WTC11 (cell line): ENCODE results near the gene ISG20. TPM values are rescaled to one million over a fixed set of nuclear protein-coding genes. Genes with fewer than 3 reads are reported as not detected.
A peak's percentile ranks its signal among the peaks of the same experiment; 100 is the strongest.

Experiments used
- ATAC-seq: fragments of 200-7000 bp; cut with Tn5 transposase; 2 replicates; pipeline ENCODE4 v1.10.0; 2021; ENCODE audit warnings: mild to moderate bottlenecking, moderate library complexity
- CTCF ChIA-PET: fragments of 300-600 bp; sonication (Branson Sonifier 250); formaldehyde crosslinking; loops from one replicate; lab custom pipeline; 2021; ENCODE audit warnings: antibody characterized with exemption; lab: Charles Lee
- POLR2A ChIA-PET: fragments of 350-600 bp; sonication (Branson Sonifier 250); formaldehyde crosslinking; loops from one replicate; lab custom pipeline; 2021; ENCODE audit warnings: antibody characterized with exemption; lab: Charles Lee
- DNase-seq: peaks from one replicate; pipeline ENCODE4 v3.0.0; 2021; ENCODE audit warnings: low spot score
- H3K27ac Mint-ChIP-seq: 2 replicates; pipeline ENCODE4 v1.8.0; 2021; ENCODE audit warnings: mixed read lengths
- H3K27me3 Mint-ChIP-seq: 2 replicates; pipeline ENCODE4 v1.8.0; 2021; ENCODE audit warnings: low read depth, mild to moderate bottlenecking, moderate library complexity, mixed read lengths
- H3K36me3 Mint-ChIP-seq: 2 replicates; pipeline ENCODE4 v1.8.0; 2021; ENCODE audit warnings: mixed read lengths
- H3K4me1 Mint-ChIP-seq: 2 replicates; pipeline ENCODE4 v1.8.0; 2022; ENCODE audit warnings: mixed read lengths
- H3K4me3 Mint-ChIP-seq: 2 replicates; pipeline ENCODE4 v1.8.0; 2021; ENCODE audit warnings: mild to moderate bottlenecking, moderate library complexity, mixed read lengths
- H3K9me3 Mint-ChIP-seq: 2 replicates; pipeline ENCODE4 v1.8.0; 2021; ENCODE audit warnings: mixed read lengths
- CREB1 ChIP-seq: sonication (generic); formaldehyde crosslinking; IDR thresholded peaks from 2 replicates; pipeline ENCODE4 v1.8.0; 2023; ENCODE audit warnings: mild to moderate bottlenecking, missing genetic modification reagents
- EMX1 ChIP-seq: fragments of 250-450 bp; sonication (Bioruptor Pico); IDR thresholded peaks from 2 replicates; pipeline ENCODE4 v1.8.0; 2021; ENCODE audit warnings: mild to moderate bottlenecking
- HMGA2 ChIP-seq: fragments of 250-450 bp; sonication (Bioruptor Pico); IDR thresholded peaks from 2 replicates; pipeline ENCODE4 v1.4.0; 2021; ENCODE audit warnings: mild to moderate bottlenecking, moderate library complexity
- JUN ChIP-seq: sonication (generic); formaldehyde crosslinking; IDR thresholded peaks from 2 replicates; pipeline ENCODE4 v1.8.0; 2023; ENCODE audit warnings: mild to moderate bottlenecking, missing genetic modification reagents
- NR3C1 ChIP-seq: sonication (generic); formaldehyde crosslinking; conservative IDR thresholded peaks from 2 replicates; pipeline ENCODE4 v1.8.1; 2023; ENCODE audit warnings: low read depth, mild to moderate bottlenecking, missing genetic modification reagents
- PRRX2 ChIP-seq: fragments of 250-450 bp; sonication (Bioruptor Pico); IDR thresholded peaks from 2 replicates; pipeline ENCODE4 v1.8.0; 2021; ENCODE audit warnings: mild to moderate bottlenecking
- RELA ChIP-seq: sonication (generic); formaldehyde crosslinking; IDR thresholded peaks from 2 replicates; pipeline ENCODE4 v1.8.1; 2022; ENCODE audit warnings: missing genetic modification reagents, mild to moderate bottlenecking, borderline replicate concordance
- TP53 ChIP-seq: sonication (generic); formaldehyde crosslinking; IDR thresholded peaks from 2 replicates; pipeline ENCODE4 v1.8.1; 2023; ENCODE audit warnings: mild to moderate bottlenecking, missing genetic modification reagents
- ZNF121 ChIP-seq: sonication (generic); formaldehyde crosslinking; IDR thresholded peaks from 2 replicates; pipeline ENCODE4 v1.8.0; 2023; ENCODE audit warnings: missing genetic modification reagents
- ZNF219 ChIP-seq: sonication (generic); formaldehyde crosslinking; IDR thresholded peaks from 2 replicates; pipeline ENCODE4 v1.8.0; 2023; ENCODE audit warnings: missing genetic modification reagents, mild to moderate bottlenecking, borderline replicate concordance
- ZNF263 ChIP-seq: sonication (generic); formaldehyde crosslinking; IDR thresholded peaks from 2 replicates; pipeline ENCODE4 v1.8.1; 2022; ENCODE audit warnings: low read depth, mild to moderate bottlenecking, moderate library complexity, missing genetic modification reagents
- ZNF317 ChIP-seq: sonication (generic); formaldehyde crosslinking; IDR thresholded peaks from 2 replicates; pipeline ENCODE4 v1.8.1; 2023; ENCODE audit warnings: low read depth, mild to moderate bottlenecking, moderate library complexity, missing genetic modification reagents, borderline replicate concordance
- total RNA-seq: library from RNA; stranded (reverse); gene quantifications from 3 replicates; pipeline ENCODE4 v1.2.3, GENCODE V29; 2021
- TF ChIP-seq, protein P1 (sequence below): sonication (generic); formaldehyde crosslinking; IDR thresholded peaks from 2 replicates; pipeline ENCODE4 v1.8.1; 2022; ENCODE audit warnings: low read depth, missing genetic modification reagents, borderline replicate concordance
- TF ChIP-seq, protein P2 (sequence below): sonication (generic); formaldehyde crosslinking; IDR thresholded peaks from 2 replicates; pipeline ENCODE4 v1.8.1; 2023; ENCODE audit warnings: mild to moderate bottlenecking, missing genetic modification reagents
- TF ChIP-seq, protein P3 (sequence below): sonication (generic); formaldehyde crosslinking; IDR thresholded peaks from 2 replicates; pipeline ENCODE4 v1.8.0; 2023; ENCODE audit warnings: missing genetic modification reagents, mild to moderate bottlenecking, borderline replicate concordance
- TF ChIP-seq, protein P4 (sequence below): sonication (generic); formaldehyde crosslinking; IDR thresholded peaks from 2 replicates; pipeline ENCODE4 v1.8.0; 2023; ENCODE audit warnings: missing genetic modification reagents
- TF ChIP-seq, protein P5 (sequence below): fragments of 250-450 bp; sonication (Bioruptor Pico); conservative IDR thresholded peaks from 2 replicates; pipeline ENCODE4 v1.9.0; 2021; ENCODE audit warnings: mild to moderate bottlenecking
- TF ChIP-seq, protein P6 (sequence below): sonication (generic); formaldehyde crosslinking; IDR thresholded peaks from 2 replicates; pipeline ENCODE4 v1.8.1; 2023; ENCODE audit warnings: mild to moderate bottlenecking, missing genetic modification reagents, moderate library complexity
- TF ChIP-seq, protein P7 (sequence below): sonication (generic); formaldehyde crosslinking; IDR thresholded peaks from 2 replicates; pipeline ENCODE4 v1.8.1; 2022; ENCODE audit warnings: low read depth, mild to moderate bottlenecking, moderate library complexity, missing genetic modification reagents, borderline replicate concordance

The ISG20 gene
- total RNA-seq, 1 experiment from 2014 or later: 5.6 TPM

DNA sequence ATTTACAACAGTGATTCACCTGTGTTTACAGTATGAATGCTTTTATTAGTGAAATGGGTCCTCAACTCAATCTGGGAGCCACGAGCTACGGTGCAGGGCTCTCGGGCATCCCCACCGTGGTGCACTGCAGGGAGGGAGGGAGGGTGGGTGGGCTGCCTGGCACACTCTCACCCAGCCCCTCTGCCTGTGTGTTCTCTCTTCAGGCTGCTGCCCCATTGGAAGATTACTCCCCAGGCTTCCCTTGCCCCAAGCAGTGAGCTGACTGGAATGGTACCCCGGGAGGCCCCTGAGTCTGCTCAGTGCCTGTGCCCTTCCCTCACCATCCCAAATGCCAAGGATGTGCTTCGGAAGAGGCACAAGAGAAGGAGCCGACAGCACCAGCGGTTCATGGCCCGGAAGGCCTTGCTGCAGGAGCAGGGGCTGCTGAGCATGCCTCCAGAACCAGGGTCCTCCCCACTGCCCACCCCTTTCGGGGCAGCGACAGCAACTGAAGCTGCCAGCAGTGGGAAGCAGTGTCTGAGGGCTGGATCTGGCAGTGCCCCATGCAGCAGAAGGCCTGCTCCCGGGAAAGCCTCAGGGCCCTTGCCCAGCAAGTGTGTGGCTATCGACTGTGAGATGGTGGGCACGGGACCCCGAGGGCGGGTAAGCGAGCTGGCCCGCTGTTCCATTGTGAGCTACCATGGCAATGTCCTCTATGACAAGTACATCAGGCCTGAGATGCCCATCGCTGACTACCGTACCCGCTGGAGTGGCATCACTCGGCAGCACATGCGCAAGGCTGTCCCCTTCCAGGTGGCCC, 12.7 kb upstream of the ISG20 start:
- TF ChIP-seq NR3C1 (CRISPR knock-in tag) (no peak), HMGA2 (CRISPR knock-in tag) (no peak), TP53 (CRISPR knock-in tag) (no peak), ZNF219 (CRISPR knock-in tag) (no peak), RELA (CRISPR knock-in tag) (0 out of 2 replicates have a peak, but pooled peaks have one; percentile 31)
- TF ChIP-seq, protein P1, sequence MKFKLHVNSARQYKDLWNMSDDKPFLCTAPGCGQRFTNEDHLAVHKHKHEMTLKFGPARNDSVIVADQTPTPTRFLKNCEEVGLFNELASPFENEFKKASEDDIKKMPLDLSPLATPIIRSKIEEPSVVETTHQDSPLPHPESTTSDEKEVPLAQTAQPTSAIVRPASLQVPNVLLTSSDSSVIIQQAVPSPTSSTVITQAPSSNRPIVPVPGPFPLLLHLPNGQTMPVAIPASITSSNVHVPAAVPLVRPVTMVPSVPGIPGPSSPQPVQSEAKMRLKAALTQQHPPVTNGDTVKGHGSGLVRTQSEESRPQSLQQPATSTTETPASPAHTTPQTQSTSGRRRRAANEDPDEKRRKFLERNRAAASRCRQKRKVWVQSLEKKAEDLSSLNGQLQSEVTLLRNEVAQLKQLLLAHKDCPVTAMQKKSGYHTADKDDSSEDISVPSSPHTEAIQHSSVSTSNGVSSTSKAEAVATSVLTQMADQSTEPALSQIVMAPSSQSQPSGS (CRISPR knock-in tag): no peak
- TF ChIP-seq, protein P2, sequence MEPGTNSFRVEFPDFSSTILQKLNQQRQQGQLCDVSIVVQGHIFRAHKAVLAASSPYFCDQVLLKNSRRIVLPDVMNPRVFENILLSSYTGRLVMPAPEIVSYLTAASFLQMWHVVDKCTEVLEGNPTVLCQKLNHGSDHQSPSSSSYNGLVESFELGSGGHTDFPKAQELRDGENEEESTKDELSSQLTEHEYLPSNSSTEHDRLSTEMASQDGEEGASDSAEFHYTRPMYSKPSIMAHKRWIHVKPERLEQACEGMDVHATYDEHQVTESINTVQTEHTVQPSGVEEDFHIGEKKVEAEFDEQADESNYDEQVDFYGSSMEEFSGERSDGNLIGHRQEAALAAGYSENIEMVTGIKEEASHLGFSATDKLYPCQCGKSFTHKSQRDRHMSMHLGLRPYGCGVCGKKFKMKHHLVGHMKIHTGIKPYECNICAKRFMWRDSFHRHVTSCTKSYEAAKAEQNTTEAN (CRISPR knock-in tag): no peak
- Mint-ChIP-seq H3K4me3 (peak overlapping the region; percentile 3; the same call in 1 of the 2 replicates), H3K36me3 (peaks cover 79% of the 10 kb centered on the region), H3K27ac (no peak overlapping the region), H3K27me3 (no peaks in the 10 kb centered on the region), H3K4me1 (peaks cover 61% of the 10 kb centered on the region), H3K9me3 (no peaks in the 10 kb centered on the region)
- ChIA-PET POLR2A (no interaction called here), CTCF (no interaction called here)
- ATAC-seq: no peak
- no peak for DNase-seq

DNA sequence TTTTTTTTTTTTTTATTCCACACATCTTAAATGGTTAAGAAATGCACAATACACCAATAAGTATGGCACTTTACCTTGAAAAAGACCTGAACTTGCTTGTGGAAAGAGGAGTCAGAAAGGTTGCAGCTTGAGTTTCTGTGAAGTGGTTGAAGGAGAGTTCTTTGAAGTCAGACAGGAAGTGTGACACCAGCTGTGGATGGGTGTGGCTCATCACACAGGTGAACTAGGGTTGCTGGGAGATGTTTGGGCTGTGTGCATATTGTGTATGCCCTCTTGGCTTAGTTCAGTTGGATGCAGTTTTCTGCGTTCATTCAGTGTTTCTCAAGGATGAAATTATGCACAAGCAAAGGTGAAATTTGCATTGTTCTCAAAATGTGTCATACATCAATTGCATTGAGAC, 11.4 kb upstream of the ISG20 start:
- Mint-ChIP-seq H3K4me1 (peaks cover 57% of the 10 kb centered on the region), H3K27ac (peak overlapping the region; percentile 28; the same call in 1 of the 2 replicates), H3K36me3 (peaks cover 82% of the 10 kb centered on the region), H3K27me3 (no peaks in the 10 kb centered on the region), H3K9me3 (no peaks in the 10 kb centered on the region), H3K4me3 (peak overlapping the region; percentile 28; the same call in 1 of the 2 replicates)
- ChIA-PET POLR2A (interaction anchor here (1.1 kb wide), 1 partner anchor 11 kb away, joined by 4 read pairs; the partner anchor contains the start of gene ISG20), CTCF (interaction anchor here (1.0 kb wide), 1 partner anchor 138 kb away, joined by 4 read pairs; no protein-coding TSS in a partner anchor)
- DNase-seq (no peak), ATAC-seq (no peak)
- no peak for TF ChIP-seq CREB1
- TF ChIP-seq, protein P3, sequence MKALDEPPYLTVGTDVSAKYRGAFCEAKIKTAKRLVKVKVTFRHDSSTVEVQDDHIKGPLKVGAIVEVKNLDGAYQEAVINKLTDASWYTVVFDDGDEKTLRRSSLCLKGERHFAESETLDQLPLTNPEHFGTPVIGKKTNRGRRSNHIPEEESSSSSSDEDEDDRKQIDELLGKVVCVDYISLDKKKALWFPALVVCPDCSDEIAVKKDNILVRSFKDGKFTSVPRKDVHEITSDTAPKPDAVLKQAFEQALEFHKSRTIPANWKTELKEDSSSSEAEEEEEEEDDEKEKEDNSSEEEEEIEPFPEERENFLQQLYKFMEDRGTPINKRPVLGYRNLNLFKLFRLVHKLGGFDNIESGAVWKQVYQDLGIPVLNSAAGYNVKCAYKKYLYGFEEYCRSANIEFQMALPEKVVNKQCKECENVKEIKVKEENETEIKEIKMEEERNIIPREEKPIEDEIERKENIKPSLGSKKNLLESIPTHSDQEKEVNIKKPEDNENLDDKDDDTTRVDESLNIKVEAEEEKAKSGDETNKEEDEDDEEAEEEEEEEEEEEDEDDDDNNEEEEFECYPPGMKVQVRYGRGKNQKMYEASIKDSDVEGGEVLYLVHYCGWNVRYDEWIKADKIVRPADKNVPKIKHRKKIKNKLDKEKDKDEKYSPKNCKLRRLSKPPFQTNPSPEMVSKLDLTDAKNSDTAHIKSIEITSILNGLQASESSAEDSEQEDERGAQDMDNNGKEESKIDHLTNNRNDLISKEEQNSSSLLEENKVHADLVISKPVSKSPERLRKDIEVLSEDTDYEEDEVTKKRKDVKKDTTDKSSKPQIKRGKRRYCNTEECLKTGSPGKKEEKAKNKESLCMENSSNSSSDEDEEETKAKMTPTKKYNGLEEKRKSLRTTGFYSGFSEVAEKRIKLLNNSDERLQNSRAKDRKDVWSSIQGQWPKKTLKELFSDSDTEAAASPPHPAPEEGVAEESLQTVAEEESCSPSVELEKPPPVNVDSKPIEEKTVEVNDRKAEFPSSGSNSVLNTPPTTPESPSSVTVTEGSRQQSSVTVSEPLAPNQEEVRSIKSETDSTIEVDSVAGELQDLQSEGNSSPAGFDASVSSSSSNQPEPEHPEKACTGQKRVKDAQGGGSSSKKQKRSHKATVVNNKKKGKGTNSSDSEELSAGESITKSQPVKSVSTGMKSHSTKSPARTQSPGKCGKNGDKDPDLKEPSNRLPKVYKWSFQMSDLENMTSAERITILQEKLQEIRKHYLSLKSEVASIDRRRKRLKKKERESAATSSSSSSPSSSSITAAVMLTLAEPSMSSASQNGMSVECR (CRISPR knock-in tag): no peak
- TF ChIP-seq JUN (CRISPR knock-in tag): no peak
- TF ChIP-seq PRRX2 (CRISPR knock-in tag): no peak
- TF ChIP-seq EMX1 (CRISPR knock-in tag): no peak
- TF ChIP-seq, protein P4, sequence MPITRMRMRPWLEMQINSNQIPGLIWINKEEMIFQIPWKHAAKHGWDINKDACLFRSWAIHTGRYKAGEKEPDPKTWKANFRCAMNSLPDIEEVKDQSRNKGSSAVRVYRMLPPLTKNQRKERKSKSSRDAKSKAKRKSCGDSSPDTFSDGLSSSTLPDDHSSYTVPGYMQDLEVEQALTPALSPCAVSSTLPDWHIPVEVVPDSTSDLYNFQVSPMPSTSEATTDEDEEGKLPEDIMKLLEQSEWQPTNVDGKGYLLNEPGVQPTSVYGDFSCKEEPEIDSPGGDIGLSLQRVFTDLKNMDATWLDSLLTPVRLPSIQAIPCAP (CRISPR knock-in tag): no peak
- TF ChIP-seq ZNF317 (CRISPR knock-in tag): no peak
- TF ChIP-seq, protein P5, sequence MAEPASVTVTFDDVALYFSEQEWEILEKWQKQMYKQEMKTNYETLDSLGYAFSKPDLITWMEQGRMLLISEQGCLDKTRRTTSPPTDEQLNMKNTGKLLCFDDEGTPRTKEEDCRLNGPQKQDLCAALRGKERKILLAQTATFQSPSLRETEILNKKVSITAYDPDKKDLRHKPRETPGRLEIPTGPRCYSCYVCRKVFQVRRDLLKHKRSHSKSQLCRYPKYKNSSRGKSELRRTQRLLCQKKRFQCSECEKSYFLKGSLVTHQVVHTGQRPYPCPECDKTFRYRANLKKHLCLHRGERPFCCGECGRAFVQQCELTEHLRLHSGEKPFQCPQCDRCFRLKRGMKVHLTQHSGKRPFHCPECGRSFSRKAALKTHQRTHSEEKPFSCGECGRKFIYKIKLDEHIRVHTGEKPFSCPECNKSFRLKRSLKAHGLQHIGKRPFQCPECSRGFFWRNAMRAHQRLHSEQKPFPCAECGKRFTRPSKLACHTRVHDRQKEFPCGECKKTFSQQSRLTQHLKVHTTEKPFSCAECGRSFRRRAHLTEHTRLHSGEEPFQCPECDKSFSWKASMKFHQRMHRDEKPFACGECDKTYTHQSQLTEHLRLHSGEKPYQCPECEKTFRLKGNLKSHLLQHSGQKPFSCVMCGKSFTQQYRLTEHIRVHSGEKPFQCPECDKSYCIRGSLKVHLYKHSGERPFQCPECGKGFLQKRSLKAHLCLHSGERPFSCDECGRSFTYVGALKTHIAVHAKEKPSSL (CRISPR knock-in tag): no peak
- TF ChIP-seq, protein P6, sequence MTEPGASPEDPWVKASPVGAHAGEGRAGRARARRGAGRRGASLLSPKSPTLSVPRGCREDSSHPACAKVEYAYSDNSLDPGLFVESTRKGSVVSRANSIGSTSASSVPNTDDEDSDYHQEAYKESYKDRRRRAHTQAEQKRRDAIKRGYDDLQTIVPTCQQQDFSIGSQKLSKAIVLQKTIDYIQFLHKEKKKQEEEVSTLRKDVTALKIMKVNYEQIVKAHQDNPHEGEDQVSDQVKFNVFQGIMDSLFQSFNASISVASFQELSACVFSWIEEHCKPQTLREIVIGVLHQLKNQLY (CRISPR knock-in tag): no peak
- TF ChIP-seq, protein P1 (CRISPR knock-in tag): no peak
- TF ChIP-seq ZNF121 (CRISPR knock-in tag): no peak
- TF ChIP-seq ZNF263 (CRISPR knock-in tag): no peak
- TF ChIP-seq, protein P7, sequence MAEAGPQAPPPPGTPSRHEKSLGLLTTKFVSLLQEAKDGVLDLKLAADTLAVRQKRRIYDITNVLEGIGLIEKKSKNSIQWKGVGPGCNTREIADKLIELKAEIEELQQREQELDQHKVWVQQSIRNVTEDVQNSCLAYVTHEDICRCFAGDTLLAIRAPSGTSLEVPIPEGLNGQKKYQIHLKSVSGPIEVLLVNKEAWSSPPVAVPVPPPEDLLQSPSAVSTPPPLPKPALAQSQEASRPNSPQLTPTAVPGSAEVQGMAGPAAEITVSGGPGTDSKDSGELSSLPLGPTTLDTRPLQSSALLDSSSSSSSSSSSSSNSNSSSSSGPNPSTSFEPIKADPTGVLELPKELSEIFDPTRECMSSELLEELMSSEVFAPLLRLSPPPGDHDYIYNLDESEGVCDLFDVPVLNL (CRISPR knock-in tag): no peak
